ENCODE measurements around the gene SHC3.

Gene SHC3

GRCh38 chr9:88980740-88981203, 197.8 kb downstream of the SHC3 start:
- no peak overlapping the region for H3K27ac ChIP-seq
- no peak for TF ChIP-seq CTCF (conservative IDR thresholded peaks at IDR 0.05)

- H3K27ac ChIP-seq, result no peak overlapping the region
- no peak for TF ChIP-seq CTCF (conservative IDR thresholded peaks at IDR 0.05)
Measured at GRCh38 chr9:88979791-88980190, 198.8 kb downstream of the SHC3 start.

- no peak for TF ChIP-seq CTCF (conservative IDR thresholded peaks at IDR 0.05)
- no peak overlapping the region for H3K27ac ChIP-seq
Measured at GRCh38 chr9:88979021-88979420, 199.6 kb downstream of the SHC3 start.

GRCh38 chr9:88978034-88978433, 200.6 kb downstream of the SHC3 start:
- no peak for TF ChIP-seq CTCF (conservative IDR thresholded peaks at IDR 0.05)

GRCh38 chr9:88976890-88977257, 201.7 kb downstream of the SHC3 start:
- TF ChIP-seq CTCF (conservative IDR thresholded peaks at IDR 0.05), result no peak
- H3K27ac ChIP-seq, result no peak overlapping the region

More at GRCh38 chr9:88978034-88978433, 200.6 kb downstream of the SHC3 start:
- no peak overlapping the region for H3K27ac ChIP-seq

GRCh38 chr9:88975966-88976889, 202.4 kb downstream of the SHC3 start:
- no peak for TF ChIP-seq CTCF (conservative IDR thresholded peaks at IDR 0.05)
- no peak overlapping the region for H3K27ac ChIP-seq

GRCh38 chr9:88974641-88975040, 204.0 kb downstream of the SHC3 start:
- H3K27ac ChIP-seq, result no peak overlapping the region
- no peak for TF ChIP-seq CTCF (conservative IDR thresholded peaks at IDR 0.05)

Data from VCaP (cell line).